Loucy (cell line): ENCODE measurements around the gene ADARB2.

Experiments
- H2AFZ ChIP-seq: fragments of 200-600 bp; sonication (generic); 2 replicates; pipeline ENCODE4 v1.6.0; 2016; ENCODE audit warnings: antibody characterized with exemption, mild to moderate bottlenecking, low read length, moderate library complexity
- H3F3A ChIP-seq: fragments of 200-600 bp; 2 replicates; pipeline ENCODE4 v1.6.0; 2016; ENCODE audit warnings: antibody characterized with exemption, low read depth, mild to moderate bottlenecking
- H3K27me3 ChIP-seq: fragments of 200-600 bp; sonication (generic); 2 replicates; pipeline ENCODE4 v1.6.1; 2014; ENCODE audit warnings: low read length, mild to moderate bottlenecking; ENCODE audit not compliant: insufficient read depth, poor library complexity, severe bottlenecking
- H3K36me3 ChIP-seq: fragments of 200-600 bp; sonication (generic); 2 replicates; pipeline ENCODE4 v1.6.1; 2016; ENCODE audit warnings: low read length; ENCODE audit not compliant: insufficient read depth
- H3K4me1 ChIP-seq: fragments of 200-600 bp; sonication (generic); 2 replicates; pipeline ENCODE4 v1.5.1; 2014; ENCODE audit warnings: low read length, mild to moderate bottlenecking; ENCODE audit not compliant: insufficient read depth, poor library complexity, severe bottlenecking
- H3K4me2 ChIP-seq: fragments of 200-600 bp; sonication (generic); 2 replicates; pipeline ENCODE4 v1.6.0; 2014; ENCODE audit warnings: antibody characterized with exemption, low read length, low read depth, mild to moderate bottlenecking; ENCODE audit not compliant: poor library complexity, severe bottlenecking
- H3K4me3 ChIP-seq: fragments of 200-600 bp; sonication (generic); 2 replicates; pipeline ENCODE4 v1.5.1; 2014; ENCODE audit warnings: low read length, mild to moderate bottlenecking, mixed read lengths; ENCODE audit not compliant: poor library complexity, severe bottlenecking
- H3K79me2 ChIP-seq: fragments of 200-600 bp; sonication (generic); 2 replicates; pipeline ENCODE4 v1.6.1; 2014; ENCODE audit warnings: low read length; ENCODE audit not compliant: insufficient read depth
- H3K9ac ChIP-seq: fragments of 200-600 bp; sonication (generic); 2 replicates; pipeline ENCODE4 v1.6.0; 2014; ENCODE audit warnings: mild to moderate bottlenecking, low read depth, low read length, moderate library complexity; ENCODE audit not compliant: poor library complexity, severe bottlenecking
- H3K9me2 ChIP-seq: fragments of 200-600 bp; sonication (generic); replicated peaks from 2 replicates; pipeline ENCODE4 v1.6.1; 2016; ENCODE audit warnings: low read depth, low read length, mixed read lengths
- H3K9me3 ChIP-seq: fragments of 200-600 bp; sonication (generic); 2 replicates; pipeline ENCODE4 v1.6.1; 2014; ENCODE audit warnings: mild to moderate bottlenecking, antibody characterized with exemption, low read length, low read depth; ENCODE audit not compliant: insufficient read depth
- H4K20me1 ChIP-seq: fragments of 200-600 bp; sonication (generic); 2 replicates; pipeline ENCODE4 v1.6.0; 2014; ENCODE audit warnings: antibody characterized with exemption, low read length, mild to moderate bottlenecking; ENCODE audit not compliant: insufficient read depth, poor library complexity, severe bottlenecking
- EZH2phosphoT487 ChIP-seq: fragments of 200-600 bp; IDR thresholded peaks from 2 replicates; pipeline ENCODE4 v1.6.1; 2018; ENCODE audit warnings: antibody characterized with exemption, mild to moderate bottlenecking, moderate library complexity, borderline replicate concordance
- TF ChIP-seq, protein P1 (sequence below): fragments of 200-600 bp; sonication (generic); conservative IDR thresholded peaks from 2 replicates; pipeline ENCODE4 v1.5.1; 2014; ENCODE audit warnings: mild to moderate bottlenecking, antibody characterized with exemption, low read length

The ADARB2 gene

DNA sequence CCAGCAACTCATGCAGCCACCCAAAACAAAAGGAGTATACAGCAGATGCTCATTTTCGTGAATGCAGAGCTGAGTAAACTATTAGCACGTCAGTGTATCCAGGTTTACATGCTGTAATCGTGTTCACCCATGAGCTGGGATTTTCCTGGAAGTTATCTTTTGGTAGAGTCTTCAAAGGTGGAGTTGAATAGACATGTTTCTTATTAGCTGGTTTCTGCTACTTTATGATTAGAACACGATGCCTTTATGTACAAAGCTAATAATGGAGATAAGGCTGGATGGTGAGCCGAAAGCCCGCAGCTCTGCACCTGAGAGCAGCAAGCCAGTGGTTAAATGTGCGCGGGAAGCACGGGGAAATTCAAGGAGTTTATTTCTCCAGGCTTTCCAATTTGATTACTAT lies 123.8 kb downstream of the ADARB2 start:
- peak overlapping the region; percentile 29 for H3K4me2 ChIP-seq
- H3K9ac ChIP-seq = no peak overlapping the region
- no peaks in the 10 kb centered on the region for H3K9me3 ChIP-seq
- no peaks in the 10 kb centered on the region for H3F3A ChIP-seq
- H3K9me2 ChIP-seq = no peaks in the 10 kb centered on the region
- no peaks in the 10 kb centered on the region for H3K79me2 ChIP-seq
- H3K27me3 ChIP-seq = peaks cover 75% of the 10 kb centered on the region
- no peaks in the 10 kb centered on the region for H3K36me3 ChIP-seq
- H3K4me1 ChIP-seq = peaks cover 10% of the 10 kb centered on the region
- no peak overlapping the region for H3K4me3 ChIP-seq
- H4K20me1 ChIP-seq = no peaks in the 10 kb centered on the region
- no peak overlapping the region for H2AFZ ChIP-seq
- no peak for TF ChIP-seq EZH2phosphoT487
- TF ChIP-seq, protein P1, sequence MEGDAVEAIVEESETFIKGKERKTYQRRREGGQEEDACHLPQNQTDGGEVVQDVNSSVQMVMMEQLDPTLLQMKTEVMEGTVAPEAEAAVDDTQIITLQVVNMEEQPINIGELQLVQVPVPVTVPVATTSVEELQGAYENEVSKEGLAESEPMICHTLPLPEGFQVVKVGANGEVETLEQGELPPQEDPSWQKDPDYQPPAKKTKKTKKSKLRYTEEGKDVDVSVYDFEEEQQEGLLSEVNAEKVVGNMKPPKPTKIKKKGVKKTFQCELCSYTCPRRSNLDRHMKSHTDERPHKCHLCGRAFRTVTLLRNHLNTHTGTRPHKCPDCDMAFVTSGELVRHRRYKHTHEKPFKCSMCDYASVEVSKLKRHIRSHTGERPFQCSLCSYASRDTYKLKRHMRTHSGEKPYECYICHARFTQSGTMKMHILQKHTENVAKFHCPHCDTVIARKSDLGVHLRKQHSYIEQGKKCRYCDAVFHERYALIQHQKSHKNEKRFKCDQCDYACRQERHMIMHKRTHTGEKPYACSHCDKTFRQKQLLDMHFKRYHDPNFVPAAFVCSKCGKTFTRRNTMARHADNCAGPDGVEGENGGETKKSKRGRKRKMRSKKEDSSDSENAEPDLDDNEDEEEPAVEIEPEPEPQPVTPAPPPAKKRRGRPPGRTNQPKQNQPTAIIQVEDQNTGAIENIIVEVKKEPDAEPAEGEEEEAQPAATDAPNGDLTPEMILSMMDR = no peak

DNA sequence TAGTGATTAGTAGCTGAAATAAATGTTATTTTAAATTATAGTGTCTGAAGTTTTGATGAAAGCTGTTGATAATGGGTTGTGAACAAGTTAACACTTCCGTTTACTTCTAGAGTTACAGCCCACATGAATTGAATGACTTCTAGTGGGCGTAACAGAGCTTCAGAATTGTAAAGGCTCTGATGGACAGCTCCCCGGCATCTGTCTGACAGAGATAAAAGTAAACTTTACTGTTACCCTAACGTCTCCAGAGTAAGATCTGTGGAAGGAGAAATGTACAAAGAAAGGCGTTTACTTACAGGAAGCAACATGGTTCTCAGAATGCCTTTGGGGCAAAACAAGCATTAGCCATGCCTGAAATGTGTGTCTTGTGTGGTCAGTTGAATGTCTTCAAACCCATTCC lies 124.4 kb downstream of the ADARB2 start:
- no peak overlapping the region for H3K4me3 ChIP-seq
- peak overlapping the region; percentile 29 for H3K4me2 ChIP-seq
- no peaks in the 10 kb centered on the region for H3K9me3 ChIP-seq
- no peak overlapping the region for H2AFZ ChIP-seq
- TF ChIP-seq, protein P1 = no peak
- peak; percentile 75 for TF ChIP-seq EZH2phosphoT487
- H3K9ac ChIP-seq = no peak overlapping the region
- H3K9me2 ChIP-seq = no peaks in the 10 kb centered on the region
- peaks cover 76% of the 10 kb centered on the region for H3K27me3 ChIP-seq
- H4K20me1 ChIP-seq = no peaks in the 10 kb centered on the region
- no peaks in the 10 kb centered on the region for H3K79me2 ChIP-seq
- peaks cover 10% of the 10 kb centered on the region for H3K4me1 ChIP-seq
- no peaks in the 10 kb centered on the region for H3K36me3 ChIP-seq
- H3F3A ChIP-seq = no peaks in the 10 kb centered on the region

DNA sequence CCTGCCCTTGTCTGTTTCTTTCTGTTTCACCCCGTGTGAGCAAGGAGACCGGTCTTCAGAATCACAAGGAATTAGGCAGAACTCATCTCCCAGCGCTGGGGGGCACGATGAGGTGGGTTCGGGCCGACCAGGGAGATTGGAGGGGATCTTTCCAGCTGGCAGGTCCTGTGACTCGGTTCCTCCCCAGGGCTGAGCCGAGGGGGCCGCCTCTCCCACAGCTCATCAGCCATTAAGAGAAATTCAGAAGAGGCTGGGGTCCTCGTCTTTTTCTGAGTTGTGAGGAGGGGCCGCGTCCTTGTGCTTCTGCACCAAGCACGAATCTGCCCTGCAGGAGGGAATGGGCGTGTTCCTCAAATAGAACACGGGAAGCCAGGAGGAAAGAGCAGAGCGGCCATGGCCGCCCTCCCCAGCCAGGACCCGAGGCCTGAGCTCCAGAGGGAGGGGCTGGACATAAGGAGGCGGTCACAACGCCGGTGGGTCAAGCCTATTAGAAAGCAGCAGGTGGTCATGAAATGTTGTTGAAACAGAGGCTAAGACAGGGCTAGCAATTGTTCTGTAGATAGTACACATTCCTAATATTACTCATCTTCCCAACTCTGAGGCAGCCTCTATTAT lies 125.3 kb downstream of the ADARB2 start:
- no peak overlapping the region for H3K9ac ChIP-seq
- H3K27me3 ChIP-seq = peaks cover 81% of the 10 kb centered on the region
- no peaks in the 10 kb centered on the region for H4K20me1 ChIP-seq
- peaks cover 10% of the 10 kb centered on the region for H3K4me1 ChIP-seq
- H3K4me3 ChIP-seq = no peak overlapping the region
- no peak overlapping the region for H3K4me2 ChIP-seq
- no peaks in the 10 kb centered on the region for H3K9me2 ChIP-seq
- TF ChIP-seq EZH2phosphoT487 = no peak
- TF ChIP-seq, protein P1 = no peak
- no peaks in the 10 kb centered on the region for H3K9me3 ChIP-seq
- H2AFZ ChIP-seq = no peak overlapping the region
- no peaks in the 10 kb centered on the region for H3K79me2 ChIP-seq
- H3F3A ChIP-seq = no peaks in the 10 kb centered on the region
- H3K36me3 ChIP-seq = no peaks in the 10 kb centered on the region
